AG04450 (cell line): Measurements from ENCODE around the gene TCEA3. TPM values are rescaled to one million over a fixed set of nuclear protein-coding genes. Genes with fewer than 3 reads are reported as not detected.
A peak's percentile ranks its signal among the peaks of the same experiment; 100 is the strongest.

Source experiments
- CTCF ChIA-PET: fragments of 300-600, 350-600 bp; formaldehyde crosslinking; extraction: SDS; loops from one replicate; lab custom pipeline; 2022; ENCODE audit warnings: antibody characterized with exemption, inconsistent platforms; lab: Charles Lee
- POLR2A ChIA-PET: fragments of 350-600 bp; formaldehyde crosslinking; extraction: SDS; loops from one replicate; lab custom pipeline; 2021; ENCODE audit warnings: antibody characterized with exemption, inconsistent platforms; lab: Yijun Ruan, JAX
- DNase-seq: peaks from one replicate; pipeline ENCODE4 v3.0.0-alpha.2; 2011; ENCODE audit warnings: low read depth, low spot score
- H3K27ac ChIP-seq: one replicate; pipeline ENCODE4 v1.5.1; 2012; ENCODE audit warnings: low read depth, low read length, control low read depth
- H3K27me3 ChIP-seq: one replicate; pipeline ENCODE4 v1.6.0; 2012; ENCODE audit warnings: low read length; ENCODE audit not compliant: control insufficient read depth, insufficient read depth
- H3K4me3 ChIP-seq: 2 replicates; pipeline ENCODE4 v1.5.1; 2011; ENCODE audit warnings: mild to moderate bottlenecking, low read depth, low read length, control low read depth
- H3K9me3 ChIP-seq: 2 replicates; pipeline ENCODE4 v1.5.1; 2012; ENCODE audit warnings: low read length; ENCODE audit not compliant: control insufficient read depth, insufficient read depth
- polyA plus RNA-seq: library from polyadenylated mRNA; depleted of rRNA; stranded (reverse); fragments of >200 nt; gene quantifications from 2 replicates; pipeline ENCODE4 v1.2.3, GENCODE V29; 2011
- TF ChIP-seq, protein P1 (sequence below): IDR thresholded peaks from 2 replicates; pipeline ENCODE4 v1.5.1; 2011; ENCODE audit warnings: low read depth, low read length, control low read depth, inconsistent platforms

The TCEA3 gene
- polyA plus RNA-seq, 1 experiment = 14.7 TPM

- TF ChIP-seq, protein P1, sequence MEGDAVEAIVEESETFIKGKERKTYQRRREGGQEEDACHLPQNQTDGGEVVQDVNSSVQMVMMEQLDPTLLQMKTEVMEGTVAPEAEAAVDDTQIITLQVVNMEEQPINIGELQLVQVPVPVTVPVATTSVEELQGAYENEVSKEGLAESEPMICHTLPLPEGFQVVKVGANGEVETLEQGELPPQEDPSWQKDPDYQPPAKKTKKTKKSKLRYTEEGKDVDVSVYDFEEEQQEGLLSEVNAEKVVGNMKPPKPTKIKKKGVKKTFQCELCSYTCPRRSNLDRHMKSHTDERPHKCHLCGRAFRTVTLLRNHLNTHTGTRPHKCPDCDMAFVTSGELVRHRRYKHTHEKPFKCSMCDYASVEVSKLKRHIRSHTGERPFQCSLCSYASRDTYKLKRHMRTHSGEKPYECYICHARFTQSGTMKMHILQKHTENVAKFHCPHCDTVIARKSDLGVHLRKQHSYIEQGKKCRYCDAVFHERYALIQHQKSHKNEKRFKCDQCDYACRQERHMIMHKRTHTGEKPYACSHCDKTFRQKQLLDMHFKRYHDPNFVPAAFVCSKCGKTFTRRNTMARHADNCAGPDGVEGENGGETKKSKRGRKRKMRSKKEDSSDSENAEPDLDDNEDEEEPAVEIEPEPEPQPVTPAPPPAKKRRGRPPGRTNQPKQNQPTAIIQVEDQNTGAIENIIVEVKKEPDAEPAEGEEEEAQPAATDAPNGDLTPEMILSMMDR = no peak
- Histone ChIP-seq H3K27me3 (no peaks in the 10 kb centered on the region), H3K27ac (peak overlapping the region; percentile 88), H3K4me3 (peak overlapping the region; percentile 34), H3K9me3 (no peaks in the 10 kb centered on the region)
- ChIA-PET CTCF (interaction anchor here (0.6 to 3.9 kb wide), 7 partner anchors 10 to 117 kb away, joined by 3 to 25 read pairs (median 4); partner anchors contain the start of gene HNRNPR), POLR2A (interaction anchor here (0.6 to 2.9 kb wide), 9 partner anchors 10 to 79 kb away, joined by 4 to 27 read pairs (median 6); partner anchors contain the start of genes ASAP3 and HNRNPR)
- peak; percentile 43 for DNase-seq
Observed at GRCh38 chr1:23422241-23422877, 2.2 kb downstream of the TCEA3 start.

DNA sequence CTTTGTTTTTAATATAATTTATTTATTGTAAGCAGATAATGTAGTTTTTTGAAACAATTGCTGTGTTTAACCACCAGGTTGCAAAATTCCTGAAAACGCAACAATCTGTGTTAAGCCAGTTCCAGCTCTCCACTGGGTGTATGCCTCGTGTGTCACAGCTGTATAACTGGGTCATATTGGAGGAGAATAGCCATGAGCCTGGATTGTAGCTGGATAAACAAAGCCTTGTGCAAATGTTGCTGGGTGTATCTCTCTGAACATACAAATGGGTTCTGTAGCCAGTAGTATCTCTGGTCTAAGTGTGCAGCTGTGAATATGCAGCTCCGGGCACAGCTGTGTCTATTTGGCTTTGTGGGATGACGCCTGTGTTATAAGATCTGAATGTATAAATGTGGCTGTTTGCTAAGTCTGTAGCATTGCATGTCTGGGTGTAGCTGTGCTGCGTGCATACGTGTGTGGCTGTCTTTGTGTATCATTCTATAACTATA is 2.8 kb downstream of the TCEA3 start:
- peak overlapping the region; percentile 88 for H3K27ac ChIP-seq
- CTCF ChIA-PET = interaction anchor here (1.0 to 3.9 kb wide), 7 partner anchors 9 to 118 kb away, joined by 3 to 25 read pairs (median 4); partner anchors contain the start of gene HNRNPR
- no peaks in the 10 kb centered on the region for H3K27me3 ChIP-seq
- H3K9me3 ChIP-seq = no peaks in the 10 kb centered on the region
- TF ChIP-seq, protein P1 = peak; percentile 45
- POLR2A ChIA-PET = interaction anchor here (1.2 to 2.9 kb wide), 8 partner anchors 10 to 79 kb away, joined by 4 to 27 read pairs (median 7); partner anchors contain the start of genes ASAP3 and HNRNPR
- peak overlapping the region; percentile 34 for H3K4me3 ChIP-seq
- peak; percentile 82 for DNase-seq

DNA sequence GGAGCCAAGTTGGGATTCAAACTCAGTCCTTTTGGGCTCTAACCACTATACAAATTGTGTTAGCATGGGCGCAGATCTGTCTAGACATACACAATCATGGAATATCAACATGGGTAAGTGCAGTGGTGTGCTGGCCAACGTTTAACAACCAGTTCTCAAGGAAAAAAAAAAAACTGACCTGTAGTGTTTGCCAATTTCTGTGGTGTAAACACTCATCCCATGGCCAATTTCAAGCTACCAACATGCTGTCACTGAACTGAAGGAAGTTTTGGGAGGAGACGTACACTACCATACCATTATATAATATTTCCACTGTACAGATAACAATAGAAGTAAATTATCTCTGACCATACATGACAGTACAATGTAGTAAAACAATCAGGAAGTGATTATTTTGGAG is 3.2 kb downstream of the TCEA3 start:
- no peak for DNase-seq
- Histone ChIP-seq H3K9me3 (no peaks in the 10 kb centered on the region), H3K27me3 (no peaks in the 10 kb centered on the region), H3K4me3 (no peak overlapping the region), H3K27ac (no peak overlapping the region)
- POLR2A ChIA-PET = interaction anchor here (1.6 to 2.9 kb wide), 7 partner anchors 9 to 78 kb away, joined by 5 to 27 read pairs (median 8); partner anchors contain the start of genes ASAP3 and HNRNPR
- CTCF ChIA-PET = interaction anchor here (1.1 to 3.9 kb wide), 4 partner anchors 9 to 119 kb away, joined by 4 to 25 read pairs (median 6); partner anchors contain the start of gene HNRNPR
- TF ChIP-seq, protein P1 = no peak

GRCh38 chr1:23420778-23421177 is 3.8 kb downstream of the TCEA3 start:
- no peak overlapping the region for H3K4me3 ChIP-seq
- no peak overlapping the region for H3K27ac ChIP-seq
- no peak for DNase-seq
- TF ChIP-seq, protein P1 = no peak
- CTCF ChIA-PET = interaction anchor here (1.1 to 3.9 kb wide), 2 partner anchors 17 to 119 kb away, joined by 4 to 25 read pairs; no protein-coding TSS in a partner anchor
- POLR2A ChIA-PET = no interaction called here
- H3K9me3 ChIP-seq = no peaks in the 10 kb centered on the region
- H3K27me3 ChIP-seq = no peaks in the 10 kb centered on the region

- Histone ChIP-seq H3K4me3 (no peak overlapping the region), H3K27me3 (no peaks in the 10 kb centered on the region), H3K9me3 (no peaks in the 10 kb centered on the region), H3K27ac (no peak overlapping the region)
- DNase-seq = no peak
- TF ChIP-seq, protein P1 = no peak
- CTCF ChIA-PET = interaction anchor here (0.9 to 3.9 kb wide), 2 partner anchors 15 to 16 kb away, joined by 3 to 25 read pairs; no protein-coding TSS in a partner anchor
- POLR2A ChIA-PET = no interaction called here
Observed at GRCh38 chr1:23419180-23419579, 5.4 kb downstream of the TCEA3 start.
